K562 (cell line): ENCODE data around the gene PRDX3. TPM values are rescaled to one million over a fixed set of nuclear protein-coding genes. Genes with fewer than 3 reads are reported as not detected.

ENCODE experiments used
- ARID4B ChIP-seq: sonication (generic); formaldehyde crosslinking; IDR thresholded peaks from 2 replicates; pipeline ENCODE4 v1.8.0; 2022; ENCODE audit warnings: mild to moderate bottlenecking, missing genetic modification reagents
- CBFA2T3 ChIP-seq: fragments of 450-650 bp; IDR thresholded peaks from 2 replicates; pipeline ENCODE4 v1.6.1; 2017
- CHD2 ChIP-seq: IDR thresholded peaks from 2 replicates; pipeline ENCODE4 v1.6.1; 2011; ENCODE audit warnings: low read depth, low read length
- ELF1 ChIP-seq: fragments of 200-800 bp; sonication (Bioruptor generic); IDR thresholded peaks from 2 replicates; pipeline ENCODE4 v1.6.1; 2016; ENCODE audit warnings: missing genetic modification characterization, missing compliant biosample characterization
- GATA2 ChIP-seq: sonication (generic); formaldehyde crosslinking; IDR thresholded peaks from 2 replicates; pipeline ENCODE4 v1.4.0; 2020; ENCODE audit warnings: mild to moderate bottlenecking, missing genetic modification reagents
- JUND ChIP-seq, 2 experiments: IDR thresholded peaks; 2 replicates in 1 of 2; 3 replicates in 1 of 2; pipeline ENCODE4 v1.6.1; 2011; ENCODE audit warnings: borderline replicate concordance in 2 of 2, low read depth in 2 of 2, low read length in 2 of 2, improper control_type of control experiment in 1 of 2, missing biosample characterization in 1 of 2, missing genetic modification characterization in 1 of 2, missing genetic modification reagents in 1 of 2
- MYNN ChIP-seq, 2 experiments: sonication (generic); formaldehyde crosslinking in 1 of 2; IDR thresholded peaks; 2 replicates each; pipeline versions ENCODE4 v1.5.0 to v1.6.1; 2016 to 2020; ENCODE audit warnings: antibody characterized with exemption in 1 of 2, missing genetic modification reagents in 1 of 2
- PRDM10 ChIP-seq: fragments of 450-650 bp; IDR thresholded peaks from 2 replicates; pipeline ENCODE4 v1.6.1; 2018; ENCODE audit not compliant: partially characterized antibody
- TBP ChIP-seq: optimal IDR thresholded peaks from 2 replicates; pipeline ENCODE3; 2011; ENCODE audit warnings: low read depth, low read length, improper control_type of control experiment
- ZFP30 ChIP-seq: fragments of 250-450 bp; sonication (Bioruptor Pico); IDR thresholded peaks from 2 replicates; pipeline ENCODE4 v1.8.0; 2022; ENCODE audit warnings: moderate library complexity, mild to moderate bottlenecking, inconsistent platforms, borderline replicate concordance
- ZMIZ1 ChIP-seq, 2 experiments: fragments of 150-350 bp in 1 of 2; IDR thresholded peaks; 2 replicates each; pipeline ENCODE4 v1.6.1; 2012 to 2016; ENCODE audit warnings: low read depth in 2 of 2, low read length in 2 of 2, mild to moderate bottlenecking in 1 of 2, moderate library complexity in 1 of 2
- ZNF586 ChIP-seq: fragments of 450-650 bp; formaldehyde crosslinking; conservative IDR thresholded peaks from 2 replicates; pipeline ENCODE4 v1.4.0; 2020; ENCODE audit warnings: mild to moderate bottlenecking, moderate library complexity
- polyA plus RNA-seq, 8 experiments: library from polyadenylated mRNA; depleted of rRNA in 4 of 8; stranded (reverse) in 5 of 8; unstranded in 3 of 8; fragments of >200 nt; fragmentation: Nextera tagmentation in 2 of 8; fragmentation: Illumina TruSeq in 1 of 8; extraction: Ambion mirVana in 2 of 8; extraction: Trizol in 1 of 8; gene quantifications; 2 replicates each; pipeline versions ENCODE4 v1.2.1 to v1.2.3, GENCODE V29; 2011 to 2014; ENCODE audit warnings: inconsistent platforms in 1 of 8, missing spikeins in 1 of 8
- total RNA-seq, 7 experiments: library from RNA; depleted of rRNA in 6 of 7; stranded (reverse); fragments of >200 nt in 6 of 7; fragmentation: Illumina TruSeq in 2 of 7; extraction: Trizol in 2 of 7; gene quantifications; 2 replicates each; pipeline versions ENCODE4 v1.2.1 to v1.2.3, GENCODE V29; 2011 to 2021; ENCODE audit warnings: low replicate concordance in 1 of 7

Gene PRDX3
- total and polyA plus RNA-seq, 9 of the 15 experiments (the other 6 are each of a cell fraction or from before 2014, with no cell fraction given) = 122 to 994 (median 173) TPM

DNA sequence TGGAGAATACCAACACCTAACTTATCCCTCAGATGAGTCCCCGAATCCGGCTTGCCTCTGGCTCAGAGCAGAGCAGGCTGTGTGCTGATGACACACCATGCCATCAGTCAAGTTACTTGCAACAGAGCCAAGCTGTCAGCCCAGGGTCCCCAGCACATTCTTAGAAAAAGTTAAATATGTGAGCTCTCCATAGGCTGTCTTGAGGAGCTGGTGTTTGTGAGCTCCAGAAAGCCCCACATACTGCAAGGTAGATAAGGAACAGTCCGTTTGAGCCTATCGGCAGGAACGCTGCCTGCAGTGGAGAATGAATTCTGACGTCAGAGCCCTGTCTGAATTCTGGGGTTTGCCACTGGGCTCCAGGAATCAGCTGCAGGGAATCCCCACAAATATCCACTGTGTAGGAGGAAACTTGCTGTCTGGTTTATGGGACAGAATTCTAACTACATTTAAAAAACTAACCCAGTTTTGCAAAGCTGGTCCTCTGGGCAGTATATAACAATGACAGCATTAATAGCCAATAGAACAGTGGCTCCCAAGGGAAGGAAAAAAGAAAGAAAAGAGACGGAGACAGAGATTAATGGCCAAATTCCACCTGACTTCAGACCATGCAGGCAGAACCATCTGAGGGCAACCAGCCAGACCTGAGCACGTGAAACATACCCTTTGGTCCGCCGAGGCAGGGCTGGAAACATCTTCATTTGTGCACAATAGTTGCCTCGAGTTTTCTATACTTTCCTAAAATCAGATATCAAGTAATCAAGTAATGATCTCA lies 16.7 kb downstream of the PRDX3 start (continued):
- TF ChIP-seq ARID4B (CRISPR knock-in tag) = 0 out of 2 replicates have a peak, but pooled peaks have one; percentile 21
- TF ChIP-seq ZMIZ1 (IDR thresholded peaks at IDR 0.05; ENCODE audit: low read depth in 2 of 2, low read length in 2 of 2) = no peak
- TF ChIP-seq ZNF586 (CRISPR knock-in tag) = no peak
- TF ChIP-seq ZFP30 (CRISPR knock-in tag) = no peak
- TF ChIP-seq GATA2 = 0 out of 2 replicates have a peak, but pooled peaks have one; percentile 32
- TF ChIP-seq MYNN (IDR thresholded peaks at IDR 0.05) = no peak
- no peak for TF ChIP-seq MYNN (CRISPR knock-in tag; IDR thresholded peaks at IDR 0.05)
- TF ChIP-seq CBFA2T3 = peak; percentile 65
- TF ChIP-seq PRDM10 = peak; percentile 15
- TF ChIP-seq CHD2 = no peak
- TF ChIP-seq TBP = peak; percentile 20
- TF ChIP-seq ELF1 (tag) = 0 out of 2 replicates have a peak, but pooled peaks have one; percentile 28
- peak; percentile 50; the same call in 1 of the 2 replicates for TF ChIP-seq JUND (IDR thresholded peaks at IDR 0.05; ENCODE audit: borderline replicate concordance, low read depth, low read length)
- TF ChIP-seq JUND (tag; IDR thresholded peaks at IDR 0.05; ENCODE audit: borderline replicate concordance, low read depth, low read length) = peak; percentile 54; the same call in 1 of the 3 replicates
